GM19467 (cell line): ENCODE measurements around the gene PPM1M.

Source experiments
- ATAC-seq: cut with Tn5 transposase; IDR thresholded peaks from one replicate; pipeline ENCODE4 v1.9.1; 2021; ENCODE audit warnings: mild to moderate bottlenecking, moderate library complexity; ENCODE audit not compliant: unreplicated experiment

PPM1M gene

GRCh38 chr3:52243791-52244628 lies 1.5 kb upstream of the PPM1M start:
- ATAC-seq: no peak

DNA sequence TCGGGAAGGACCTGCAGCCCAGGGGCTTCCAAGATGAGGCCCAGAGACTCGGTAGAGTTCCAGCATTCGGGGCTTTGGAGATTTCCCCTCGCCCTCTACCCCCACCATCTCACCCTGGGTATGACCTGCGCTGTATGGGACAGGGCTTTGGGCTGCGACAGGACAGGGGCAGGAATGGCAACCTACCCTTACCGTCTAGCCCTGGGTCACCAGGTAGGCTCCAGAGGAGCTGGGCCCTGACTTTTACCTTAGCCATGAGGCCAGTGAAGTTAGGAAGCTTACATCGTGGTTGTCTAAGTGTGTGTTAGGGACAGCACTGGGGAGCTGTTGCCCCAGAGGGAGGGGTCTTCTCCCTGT lies 683 bp downstream of the PPM1M start:
- no peak for ATAC-seq

- no peak for ATAC-seq
These were observed 1.3 kb downstream of the PPM1M start for GRCh38 chr3:52246728-52247408.

DNA sequence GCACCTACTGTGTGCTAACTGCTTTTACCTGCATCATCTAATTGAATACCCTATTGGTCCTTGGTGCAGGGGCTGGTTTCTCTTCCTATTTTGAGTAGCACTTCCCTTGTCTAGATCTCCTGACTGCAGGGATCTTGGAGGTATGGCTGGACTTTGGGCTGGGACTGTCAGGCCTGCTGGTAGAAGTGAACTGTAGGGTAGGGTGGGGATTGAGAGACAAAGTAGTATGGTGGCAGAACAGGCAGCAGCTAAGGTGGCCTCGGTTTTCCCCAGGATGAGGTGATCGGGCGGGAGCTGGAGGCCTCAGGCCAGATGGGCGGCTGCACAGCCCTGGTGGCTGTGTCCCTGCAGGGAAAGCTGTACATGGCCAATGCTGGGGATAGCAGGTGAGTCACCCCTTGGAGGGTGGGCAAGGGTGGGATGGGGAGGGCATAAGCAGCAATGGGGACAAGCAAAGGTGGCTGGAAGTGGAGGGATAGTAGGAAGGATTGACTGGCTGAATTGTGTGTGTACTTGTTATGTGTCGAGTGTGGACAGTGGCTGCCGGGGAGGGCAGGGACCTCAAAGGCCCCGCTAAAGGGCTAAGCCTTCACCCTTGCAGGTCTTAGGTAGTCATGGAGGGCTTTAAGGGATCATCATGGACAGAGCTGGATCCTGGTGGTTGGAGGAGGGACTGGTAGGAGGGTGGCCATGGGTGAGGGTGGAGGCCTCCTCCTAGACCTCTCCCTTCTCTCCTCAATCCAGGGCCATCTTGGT lies 2.0 kb downstream of the PPM1M start:
- ATAC-seq: no peak

GRCh38 chr3:52248165-52248541 lies 2.6 kb downstream of the PPM1M start:
- ATAC-seq: no peak

DNA sequence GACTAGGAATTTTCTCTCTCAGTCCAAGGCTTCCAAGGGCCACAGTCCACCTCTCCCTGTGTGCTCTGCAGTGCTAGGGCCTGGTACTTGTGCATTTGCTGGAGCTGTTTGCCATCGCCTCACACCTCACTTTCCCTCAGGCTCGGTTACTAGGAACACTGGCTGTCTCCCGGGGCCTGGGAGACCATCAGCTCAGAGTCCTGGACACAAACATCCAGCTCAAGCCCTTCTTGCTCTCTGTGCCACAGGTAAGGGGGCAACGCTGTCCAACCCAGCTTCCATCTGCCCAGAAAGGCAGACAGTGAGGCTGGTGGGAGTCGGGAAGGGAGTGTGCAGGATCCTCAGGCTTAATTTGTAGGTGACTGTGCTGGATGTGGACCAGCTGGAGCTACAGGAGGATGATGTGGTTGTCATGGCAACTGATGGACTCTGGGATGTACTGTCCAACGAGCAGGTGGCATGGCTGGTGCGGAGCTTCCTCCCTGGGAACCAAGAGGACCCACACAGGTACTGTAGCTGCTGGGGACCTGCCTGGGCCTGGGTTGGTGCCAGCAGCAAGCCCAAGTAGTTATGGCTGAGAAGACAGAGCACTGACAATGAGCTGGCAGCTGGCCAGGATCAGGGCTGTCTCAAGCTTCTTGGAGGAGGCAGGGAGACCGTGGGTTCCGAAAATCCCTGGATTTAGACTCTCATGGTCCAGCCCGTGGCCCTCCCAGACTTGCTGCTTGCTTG lies 3.4 kb downstream of the PPM1M start:
- ATAC-seq: no peak

DNA sequence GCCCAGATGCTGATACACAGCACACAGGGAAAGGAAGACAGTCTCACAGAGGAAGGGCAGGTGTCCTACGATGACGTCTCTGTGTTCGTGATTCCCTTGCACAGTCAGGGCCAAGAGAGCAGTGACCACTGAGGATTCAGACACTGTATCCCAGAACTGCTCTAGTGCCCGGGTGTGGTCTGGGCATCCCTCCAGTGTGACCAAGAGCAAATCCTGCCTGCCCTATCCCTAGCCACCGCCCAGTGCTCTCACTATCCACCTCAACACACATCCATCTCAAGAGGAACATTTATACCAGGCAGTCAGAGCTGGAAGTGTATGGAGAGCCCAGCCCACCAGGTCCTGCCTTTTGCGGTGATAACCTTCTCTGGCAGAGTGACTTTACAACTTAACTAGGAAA lies 4.1 kb downstream of the PPM1M start:
- ATAC-seq: no peak

DNA sequence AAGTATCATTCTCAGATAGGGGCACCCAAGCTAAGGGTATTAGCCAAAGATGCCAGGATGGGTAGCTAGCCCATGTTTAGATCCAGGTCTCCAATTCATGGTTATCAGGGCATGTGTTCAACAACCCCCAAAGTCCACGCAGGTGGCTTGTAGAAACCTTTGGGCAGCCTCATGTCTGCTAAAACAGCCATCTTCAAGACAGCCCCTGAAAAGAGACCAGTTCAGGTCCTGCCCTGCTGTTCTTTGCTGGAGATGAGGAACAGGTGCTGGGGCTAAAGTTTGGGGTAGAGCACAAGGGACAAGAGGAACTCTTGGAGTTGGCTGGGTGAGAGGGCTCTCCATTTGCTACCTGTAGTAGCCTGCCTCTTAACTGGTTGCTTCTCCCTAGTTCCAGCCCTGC lies 4.6 kb downstream of the PPM1M start:
- no peak for ATAC-seq

- ATAC-seq: peak; percentile 86
These were observed 8.1 kb downstream of the PPM1M start for GRCh38 chr3:52253314-52254304.

DNA sequence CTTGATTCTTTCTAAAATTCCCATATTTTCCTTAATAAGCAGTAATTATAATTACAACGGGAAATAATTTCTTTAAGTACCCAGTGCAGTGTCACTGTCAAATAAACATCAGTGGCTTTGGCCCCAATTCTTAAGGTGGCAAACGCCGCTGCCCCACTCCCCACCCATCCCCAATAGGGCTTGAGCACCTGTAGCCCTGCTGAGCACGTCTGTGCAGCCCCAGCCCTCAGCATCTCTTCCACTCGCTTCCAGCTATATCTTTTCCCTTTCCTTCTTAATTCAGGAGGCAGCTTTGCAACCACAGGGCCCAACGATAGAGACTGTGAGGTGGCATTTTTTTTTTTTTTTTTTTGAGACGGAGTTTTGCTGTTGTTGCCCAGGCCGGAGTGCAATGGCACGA lies 9.0 kb downstream of the PPM1M start:
- no peak for ATAC-seq

DNA sequence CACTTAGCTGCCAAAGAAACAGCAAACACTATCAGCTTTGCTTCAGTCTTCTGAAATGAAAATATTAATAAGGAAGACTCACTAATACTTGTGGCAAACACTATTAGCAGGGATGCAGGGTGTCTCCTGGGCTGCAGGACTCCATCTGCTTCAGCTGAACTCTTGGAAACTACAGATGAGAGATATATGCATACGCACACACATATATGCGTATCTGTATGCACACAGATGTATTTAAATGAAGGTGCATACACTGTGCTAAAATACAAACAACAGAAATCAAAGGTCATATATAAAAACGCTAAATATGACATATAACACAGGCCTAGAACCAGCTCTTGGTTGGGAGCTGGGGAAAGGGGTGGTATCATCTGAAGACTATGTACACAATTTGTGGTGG lies 10.6 kb downstream of the PPM1M start:
- ATAC-seq: no peak

GRCh38 chr3:52256622-52257021 lies 11.1 kb downstream of the PPM1M start:
- no peak for ATAC-seq

GRCh38 chr3:52257911-52258310 lies 12.4 kb downstream of the PPM1M start:
- no peak for ATAC-seq

DNA sequence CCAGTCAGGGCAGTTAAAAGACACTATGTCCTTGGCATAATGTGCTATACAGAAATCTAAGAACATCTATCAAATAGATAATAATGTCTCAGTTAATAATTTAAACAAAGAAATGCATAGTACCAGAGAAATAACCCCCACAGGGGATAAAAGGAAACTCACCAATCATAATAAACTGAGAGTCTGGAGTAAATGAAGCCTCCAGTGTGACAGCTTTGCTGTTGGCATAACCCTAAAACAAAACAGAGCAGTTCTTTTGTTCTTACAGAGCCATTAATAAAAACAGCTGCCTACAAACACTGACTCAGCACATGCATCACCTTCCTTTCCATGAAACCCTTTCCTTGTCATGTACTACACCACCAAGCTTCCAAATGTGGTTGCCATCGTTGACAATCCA lies 13.5 kb downstream of the PPM1M start:
- ATAC-seq: no peak

DNA sequence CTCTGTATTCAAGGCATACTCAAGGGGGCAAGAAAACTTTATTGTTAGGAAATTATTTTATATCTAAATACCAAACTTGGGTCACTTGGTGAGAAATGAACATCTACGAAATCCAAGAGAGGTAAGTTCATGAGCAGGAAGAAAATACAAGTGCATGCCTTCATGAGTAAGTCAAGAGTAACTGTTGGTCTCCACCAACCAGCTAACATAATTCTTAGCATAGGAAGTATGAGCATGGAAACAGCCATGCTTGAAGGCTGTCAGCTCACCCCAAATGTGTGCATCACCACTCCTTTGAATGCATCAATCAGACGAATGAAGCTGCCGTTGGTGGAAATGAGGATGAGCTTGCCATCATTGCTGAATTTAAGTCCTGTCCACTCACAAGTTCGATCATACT lies 13.9 kb downstream of the PPM1M start:
- no peak for ATAC-seq

DNA sequence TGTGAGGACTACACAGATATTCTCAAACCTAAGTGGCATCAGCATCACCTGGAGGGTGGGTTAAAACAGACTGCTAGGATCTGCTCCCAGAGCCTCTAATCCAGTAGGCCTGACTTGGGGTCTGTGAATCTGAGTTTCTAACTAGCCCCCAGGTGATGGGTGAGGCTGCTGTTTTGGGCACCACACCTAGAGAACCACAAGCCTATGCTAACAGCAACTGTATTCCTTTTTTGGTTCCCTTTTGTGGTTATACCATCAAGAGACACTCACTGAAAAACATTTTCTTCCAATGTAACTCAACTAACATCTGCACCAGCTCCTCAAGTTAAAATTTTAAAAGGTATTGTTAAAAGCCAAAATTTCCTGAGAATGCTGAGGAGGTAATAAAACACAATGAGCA lies 16.9 kb downstream of the PPM1M start:
- ATAC-seq: no peak

GRCh38 chr3:52265387-52265786 lies 19.8 kb downstream of the PPM1M start:
- no peak for ATAC-seq

DNA sequence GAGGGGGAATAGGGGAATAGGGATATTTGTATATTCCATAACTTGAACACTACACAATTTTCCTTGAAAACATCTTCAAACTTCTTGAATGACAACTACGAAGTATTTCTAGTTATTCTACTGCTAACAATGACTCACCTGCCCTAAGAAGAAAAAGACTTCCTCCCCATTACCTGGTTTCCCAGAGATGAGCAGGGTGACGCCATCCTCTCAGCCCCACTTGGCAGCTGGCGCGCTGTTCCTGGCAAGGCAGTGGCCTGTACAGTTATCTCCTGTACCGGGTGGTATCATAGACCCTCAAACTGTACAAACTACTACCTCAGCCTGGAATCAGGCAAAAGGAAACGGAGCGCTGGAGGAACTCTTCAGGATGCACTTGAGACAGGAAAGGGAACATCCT lies 22.5 kb downstream of the PPM1M start:
- ATAC-seq: no peak

- no peak for ATAC-seq
These were observed 24.2 kb downstream of the PPM1M start for GRCh38 chr3:52269776-52270175.

- ATAC-seq: no peak
These were observed 24.7 kb downstream of the PPM1M start for GRCh38 chr3:52270252-52270754.
